BJ (cell line): ENCODE measurements around the gene KLRB1. TPM values are rescaled to one million over a fixed set of nuclear protein-coding genes. Genes with fewer than 3 reads are reported as not detected.
A peak's percentile ranks its signal among the peaks of the same experiment; 100 is the strongest.

Experiments used
- CTCF ChIA-PET: fragments of 350-600 bp; formaldehyde crosslinking; extraction: SDS; loops from one replicate; lab custom pipeline; 2021; ENCODE audit warnings: antibody characterized with exemption, inconsistent platforms; lab: Yijun Ruan, JAX
- POLR2A ChIA-PET: fragments of 300-600 bp; sonication (Branson Sonifier 250); formaldehyde crosslinking; extraction: SDS; loops from one replicate; lab custom pipeline; 2021; ENCODE audit warnings: antibody characterized with exemption; lab: Charles Lee
- DNase-seq: peaks from one replicate; pipeline ENCODE4 v3.0.0-alpha.2; 2011; ENCODE audit warnings: low read depth
- H3K27me3 ChIP-seq: 2 replicates; pipeline ENCODE4 v1.6.0; 2011; ENCODE audit warnings: low read length; ENCODE audit not compliant: control insufficient read depth, insufficient read depth
- H3K36me3 ChIP-seq: 2 replicates; pipeline ENCODE4 v1.5.1; 2011; ENCODE audit warnings: low read length; ENCODE audit not compliant: control insufficient read depth, insufficient read depth
- H3K4me3 ChIP-seq: 2 replicates; pipeline ENCODE4 v1.5.1; 2011; ENCODE audit warnings: low read depth, mild to moderate bottlenecking, control low read depth, low read length
- CTCF ChIP-seq: IDR thresholded peaks from 2 replicates; pipeline ENCODE4 v1.5.1; 2011; ENCODE audit warnings: low read depth, mild to moderate bottlenecking, control low read depth, inconsistent platforms, low read length, moderate library complexity; ENCODE audit not compliant: insufficient read depth
- polyA minus RNA-seq: library from RNA; depleted of rRNA, polyadenylated mRNA; stranded (reverse); fragments of >200 nt; gene quantifications from 2 replicates; pipeline ENCODE4 v1.2.3, GENCODE V29; 2011; rRNA and poly(A)+ RNA removed
- polyA plus RNA-seq: library from polyadenylated mRNA; depleted of rRNA; stranded (reverse); fragments of >200 nt; gene quantifications from 2 replicates; pipeline ENCODE4 v1.2.3, GENCODE V29; 2011; rRNA removed

KLRB1 gene
- not detected in 2 replicates for polyA plus RNA-seq
- polyA minus RNA-seq = not detected in 2 replicates

GRCh38 chr12:9607716-9608115, at the start of gene KLRB1:
Gene KLRB1 (minus strand): TSS chr12:9607916. CDS start chr12:9607839, 77 bp downstream.
- Histone ChIP-seq H3K27me3 (no peaks in the 10 kb centered on the region), H3K4me3 (no peak within 1 kb of the TSS), H3K36me3 (no peaks in the 10 kb centered on the region)
- POLR2A ChIA-PET = no interaction called here
- CTCF ChIA-PET = no interaction called here
- DNase-seq = no peak
- TF ChIP-seq CTCF = no peak

- Histone ChIP-seq H3K4me3 (no peak overlapping the region), H3K27me3 (no peaks in the 10 kb centered on the region), H3K36me3 (peaks cover 6% of the 10 kb centered on the region)
- ChIA-PET CTCF (interaction anchor here (1.4 kb wide), 1 partner anchor 57 kb away, joined by 4 read pairs; no protein-coding TSS in a partner anchor), POLR2A (no interaction called here)
- DNase-seq = peak; percentile 70
- TF ChIP-seq CTCF = no peak
Observed at GRCh38 chr12:9651265-9651729, 43.6 kb upstream of the KLRB1 start.

- Histone ChIP-seq H3K27me3 (no peaks in the 10 kb centered on the region), H3K4me3 (peak overlapping the region; percentile 73), H3K36me3 (peaks cover 4% of the 10 kb centered on the region)
- no peak for DNase-seq
- ChIA-PET CTCF (interaction anchor here (4.0 kb wide), 1 partner anchor 59 kb away, joined by 26 read pairs; no protein-coding TSS in a partner anchor), POLR2A (interaction anchor here (0.6 kb wide), 1 partner anchor 21 kb away, joined by 3 read pairs; no protein-coding TSS in a partner anchor)
- no peak for TF ChIP-seq CTCF
Observed at GRCh38 chr12:9650151-9650576, 42.4 kb upstream of the KLRB1 start.

- DNase-seq = no peak
- H3K36me3 ChIP-seq = peaks cover 4% of the 10 kb centered on the region
- ChIA-PET POLR2A (no interaction called here), CTCF (interaction anchor here (4.0 kb wide), 1 partner anchor 59 kb away, joined by 26 read pairs; no protein-coding TSS in a partner anchor)
- peak overlapping the region; percentile 73 for H3K4me3 ChIP-seq
- TF ChIP-seq CTCF = no peak
- no peaks in the 10 kb centered on the region for H3K27me3 ChIP-seq
Observed at GRCh38 chr12:9649532-9649940, 41.8 kb upstream of the KLRB1 start.

GRCh38 chr12:9648701-9649531, 41.2 kb upstream of the KLRB1 start:
- ChIA-PET CTCF (interaction anchor here (4.0 kb wide), 1 partner anchor 60 kb away, joined by 26 read pairs; no protein-coding TSS in a partner anchor), POLR2A (no interaction called here)
- TF ChIP-seq CTCF = no peak
- H3K4me3 ChIP-seq = peak overlapping the region; percentile 73
- H3K27me3 ChIP-seq = no peaks in the 10 kb centered on the region
- peaks cover 1% of the 10 kb centered on the region; the same call in 1 of the 2 replicates for H3K36me3 ChIP-seq
- no peak for DNase-seq
